Mesenchymal stem cell (in vitro differentiated cells and primary cell): ENCODE measurements around the gene CTDSP1.

Experiments used
- DNase-seq: peaks from one replicate; pipeline ENCODE4 v3.0.0-alpha.2; 2013
- H2AFZ ChIP-seq: one replicate; pipeline ENCODE4 v1.6.1; 2013; ENCODE audit warnings: low read depth, mild to moderate bottlenecking, control low read depth, inconsistent platforms, low read length, moderate library complexity
- H2AK5ac ChIP-seq: 2 replicates; pipeline ENCODE4 v1.6.1; 2013; ENCODE audit warnings: low read length, moderate library complexity, mild to moderate bottlenecking, inconsistent platforms; ENCODE audit not compliant: severe bottlenecking
- H2BK120ac ChIP-seq: one replicate; pipeline ENCODE4 v1.6.1; 2013; ENCODE audit warnings: low read depth, mild to moderate bottlenecking, inconsistent platforms, low read length, moderate library complexity
- H2BK12ac ChIP-seq, 2 experiments: one replicate each; pipeline ENCODE4 v1.6.1; 2013; ENCODE audit warnings: inconsistent platforms in 2 of 2, low read length in 2 of 2, mild to moderate bottlenecking in 2 of 2, moderate library complexity in 2 of 2, control low read depth in 1 of 2
- H2BK15ac ChIP-seq: one replicate; pipeline ENCODE4 v1.6.1; 2013; ENCODE audit warnings: mild to moderate bottlenecking, low read depth, inconsistent platforms; ENCODE audit not compliant: poor library complexity, severe bottlenecking
- H2BK5ac ChIP-seq: 2 replicates; pipeline ENCODE4 v1.6.1; 2013; ENCODE audit warnings: low read depth, mild to moderate bottlenecking, low read length, control low read depth, inconsistent platforms; ENCODE audit not compliant: poor library complexity, severe bottlenecking
- H3K14ac ChIP-seq, 2 experiments: one replicate each; pipeline ENCODE4 v1.6.1; 2013; ENCODE audit warnings: inconsistent platforms in 2 of 2, low read length in 2 of 2, control low read depth in 1 of 2, mild to moderate bottlenecking in 1 of 2, moderate library complexity in 1 of 2
- H3K18ac ChIP-seq, 2 experiments: one replicate each; pipeline ENCODE4 v1.6.1; 2013; ENCODE audit warnings: inconsistent platforms in 2 of 2, low read length in 2 of 2, control low read depth in 1 of 2, low read depth in 1 of 2, mild to moderate bottlenecking in 1 of 2
- H3K23ac ChIP-seq, 2 experiments: one replicate each; pipeline ENCODE4 v1.6.1; 2013; ENCODE audit warnings: inconsistent platforms in 2 of 2, low read length in 2 of 2, mild to moderate bottlenecking in 2 of 2, moderate library complexity in 2 of 2, control low read depth in 1 of 2
- H3K27ac ChIP-seq: 2 replicates; pipeline ENCODE4 v1.5.1; 2013; ENCODE audit warnings: mild to moderate bottlenecking, moderate library complexity, low read length, control low read depth, inconsistent platforms; ENCODE audit not compliant: poor library complexity, severe bottlenecking
- H3K27me3 ChIP-seq, 2 experiments: 2 replicates each; pipeline versions ENCODE4 v1.6.1 to v1.7.0; 2013; ENCODE audit warnings: low read length in 2 of 2, mild to moderate bottlenecking in 2 of 2, moderate library complexity in 2 of 2, control low read depth in 1 of 2, inconsistent platforms in 1 of 2; ENCODE audit not compliant: control insufficient read depth in 1 of 2, insufficient read depth in 1 of 2
- H3K36me3 ChIP-seq, 2 experiments: 2 replicates each; pipeline versions ENCODE4 v1.6.1 to v1.7.0; 2013; ENCODE audit warnings: low read length in 2 of 2, control low read depth in 1 of 2, inconsistent platforms in 1 of 2, low read depth in 1 of 2, mild to moderate bottlenecking in 1 of 2; ENCODE audit not compliant: insufficient read depth in 2 of 2, control insufficient read depth in 1 of 2
- H3K4ac ChIP-seq, 2 experiments: one replicate each; pipeline ENCODE4 v1.6.1; 2013; ENCODE audit warnings: inconsistent platforms in 2 of 2, low read length in 2 of 2, mild to moderate bottlenecking in 2 of 2, moderate library complexity in 2 of 2, control low read depth in 1 of 2, low read depth in 1 of 2
- H3K4me1 ChIP-seq: 2 replicates; pipeline ENCODE4 v1.6.1; 2013; ENCODE audit warnings: low read depth, low read length, control low read depth; ENCODE audit not compliant: control insufficient read depth, insufficient read depth
- H3K4me2 ChIP-seq: 2 replicates; pipeline ENCODE4 v1.6.1; 2013; ENCODE audit warnings: low read length, mild to moderate bottlenecking, inconsistent platforms; ENCODE audit not compliant: poor library complexity, severe bottlenecking
- H3K4me3 ChIP-seq, 2 experiments: 2 replicates each; pipeline versions ENCODE4 v1.5.1 to v1.7.0; 2013; ENCODE audit warnings: low read length in 2 of 2, mild to moderate bottlenecking in 2 of 2, control low read depth in 1 of 2, low read depth in 1 of 2; ENCODE audit not compliant: insufficient read depth in 1 of 2
- H3K79me1 ChIP-seq: replicated peaks from 2 replicates; pipeline ENCODE4 v1.6.1; 2013; ENCODE audit warnings: mild to moderate bottlenecking, control low read depth, low read length, inconsistent platforms; ENCODE audit not compliant: poor library complexity, severe bottlenecking
- H3K9ac ChIP-seq: 2 replicates; pipeline ENCODE4 v1.7.0; 2013; ENCODE audit warnings: mild to moderate bottlenecking, low read length, moderate library complexity
- H3K9me3 ChIP-seq: 2 replicates; pipeline ENCODE4 v1.7.0; 2013; ENCODE audit warnings: mild to moderate bottlenecking, low read length; ENCODE audit not compliant: control insufficient read depth
- H4K8ac ChIP-seq: one replicate; pipeline ENCODE4 v1.6.1; 2013; ENCODE audit warnings: inconsistent platforms, mild to moderate bottlenecking, low read length, moderate library complexity
- H4K91ac ChIP-seq: one replicate; pipeline ENCODE4 v1.6.1; 2013; ENCODE audit warnings: mild to moderate bottlenecking, low read length, inconsistent platforms
- WGBS: methylation state at CpG from one replicate; pipeline ENCODE4 v1.1.7; 2013; ENCODE audit warnings: mixed read lengths; 5-methylcytosine and 5-hydroxymethylcytosine counted together

The CTDSP1 gene

DNA sequence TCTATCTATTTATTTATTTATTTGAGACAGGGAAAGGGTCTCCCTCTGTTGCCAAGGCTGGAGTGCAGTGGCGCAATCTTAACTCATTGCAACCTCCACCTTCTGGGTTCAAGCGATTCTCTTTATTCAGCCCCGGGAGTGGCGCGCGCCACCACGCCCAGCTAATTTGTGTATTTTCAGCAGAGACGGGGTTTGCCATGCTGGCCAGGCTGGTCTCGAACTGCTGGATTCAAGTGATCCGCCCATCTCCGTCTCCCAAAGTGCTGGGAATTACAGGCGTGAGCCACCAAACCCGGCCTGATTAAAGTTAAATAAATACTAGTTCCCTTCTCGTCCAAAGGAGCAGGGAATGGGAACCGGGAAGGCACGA is 4.2 kb upstream of the CTDSP1 start:
- Histone ChIP-seq H3K27ac (peak overlapping the region; percentile 62), H3K4ac (no peak overlapping the region), H3K4me2 (peak overlapping the region; percentile 85), H2AK5ac (no peak overlapping the region), H3K4me1 (peaks cover 37% of the 10 kb centered on the region), H2BK120ac (peak overlapping the region; percentile 39), H3K23ac (peak overlapping the region in 1 of 2 experiments; percentile 89), H3K9me3 (no peaks in the 10 kb centered on the region), H2BK5ac (no peak overlapping the region), H2AFZ (peak overlapping the region; percentile 65), H3K27me3 (no peaks in the 10 kb centered on the region), H3K14ac (no peak overlapping the region), H3K79me1 (no peaks in the 10 kb centered on the region), H2BK12ac (peak overlapping the region in 1 of 2 experiments; percentile 69), H3K9ac (peak overlapping the region; percentile 93), H2BK15ac (no peak overlapping the region), H3K36me3 (no peaks in the 10 kb centered on the region), H4K8ac (peak overlapping the region; percentile 93), H3K4me3 (peak overlapping the region; percentile 25 to 84), H3K18ac (peak overlapping the region in 1 of 2 experiments; percentile 72), H4K91ac (no peak overlapping the region)
- DNase-seq = no peak
- 18% methylated on average over 16 of the region's 16 CpGs for WGBS

GRCh38 chr2:218395826-218396687 is 3.6 kb upstream of the CTDSP1 start:
- DNase-seq = peak; percentile 98
- H2BK15ac ChIP-seq = peak overlapping the region; percentile 99
- H3K27ac ChIP-seq = peak overlapping the region; percentile 98
- H2BK12ac ChIP-seq = peak overlapping the region; percentile 20 to 70
- peak overlapping the region in 1 of 2 experiments; percentile 78 for H3K14ac ChIP-seq
- H3K9me3 ChIP-seq = no peaks in the 10 kb centered on the region
- WGBS = under 1% methylated on average over 41 of the region's 57 CpGs
- H3K27me3 ChIP-seq = no peaks in the 10 kb centered on the region
- H4K8ac ChIP-seq = peak overlapping the region; percentile 93
- peak overlapping the region; percentile 69 to 84 for H3K4me3 ChIP-seq
- H2BK5ac ChIP-seq = peak overlapping the region; percentile 93
- H2AFZ ChIP-seq = peak overlapping the region; percentile 65
- peaks cover 39% of the 10 kb centered on the region for H3K4me1 ChIP-seq
- no peaks in the 10 kb centered on the region for H3K79me1 ChIP-seq
- peak overlapping the region; percentile 99 for H2BK120ac ChIP-seq
- no peaks in the 10 kb centered on the region for H3K36me3 ChIP-seq
- no peak overlapping the region for H2AK5ac ChIP-seq
- H3K4ac ChIP-seq = peak overlapping the region; percentile 90 to 93
- peak overlapping the region; percentile 85 for H3K4me2 ChIP-seq
- H4K91ac ChIP-seq = peak overlapping the region; percentile 85
- peak overlapping the region; percentile 92 to 97 for H3K18ac ChIP-seq
- peak overlapping the region; percentile 93 for H3K9ac ChIP-seq
- H3K23ac ChIP-seq = peak overlapping the region in 1 of 2 experiments; percentile 89

DNA sequence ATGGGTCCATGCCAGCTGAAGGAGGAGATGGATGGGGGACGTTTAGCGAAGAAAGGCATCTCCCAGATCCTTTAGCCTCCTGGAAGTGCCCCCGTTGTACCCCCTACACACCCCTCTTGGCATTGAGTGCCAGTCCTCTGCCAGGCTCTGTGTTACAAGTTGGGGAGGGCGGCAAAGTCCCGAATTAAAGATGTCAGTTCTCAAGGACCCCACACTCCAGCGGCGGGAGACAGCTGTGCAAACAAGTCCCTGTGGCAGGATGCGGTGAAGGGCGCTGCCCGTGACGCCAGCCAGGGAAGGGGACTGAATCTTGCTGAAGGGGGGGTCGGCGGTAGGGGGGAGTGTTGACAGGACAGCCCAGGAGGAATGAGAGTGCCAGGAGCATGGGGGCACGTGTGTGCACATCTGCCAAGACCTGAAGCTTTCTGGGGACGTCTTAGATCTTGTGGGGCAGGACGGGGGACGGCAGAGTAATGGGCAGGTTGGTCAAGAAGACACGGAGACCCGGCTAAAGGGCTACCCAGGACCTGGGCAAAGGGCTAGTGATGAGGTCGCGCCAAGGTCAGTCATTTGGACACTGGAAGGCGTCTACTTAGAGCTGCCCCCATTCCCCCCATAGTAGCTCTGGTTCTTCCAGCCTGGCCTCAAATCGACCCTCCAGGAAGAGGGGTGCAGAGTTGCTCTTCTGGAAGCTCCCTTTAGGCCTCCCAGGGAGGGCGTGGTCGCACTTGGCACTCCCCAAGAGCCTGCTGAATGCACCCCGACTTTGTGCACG is 2.8 kb upstream of the CTDSP1 start:
- Histone ChIP-seq H3K27me3 (no peaks in the 10 kb centered on the region), H3K9me3 (no peaks in the 10 kb centered on the region), H3K18ac (peak overlapping the region; percentile 92 to 97), H4K8ac (peak overlapping the region; percentile 89), H3K4ac (peak overlapping the region; percentile 90 to 93), H3K23ac (peak overlapping the region in 1 of 2 experiments; percentile 60), H3K4me1 (peaks cover 47% of the 10 kb centered on the region), H2BK15ac (peak overlapping the region; percentile 44), H2BK12ac (peak overlapping the region; percentile 20 to 95), H3K36me3 (peaks cover 0 to 6% of the 10 kb centered on the region in 2 experiments), H2AFZ (peak overlapping the region; percentile 63), H2BK5ac (peak overlapping the region; percentile 93), H3K9ac (peak overlapping the region; percentile 93), H3K4me3 (peak overlapping the region; percentile 69 to 84), H3K4me2 (peak overlapping the region; percentile 60), H3K14ac (peak overlapping the region in 1 of 2 experiments; percentile 57), H3K27ac (peak overlapping the region; percentile 98), H2AK5ac (peak overlapping the region; percentile 71), H2BK120ac (peak overlapping the region; percentile 99), H4K91ac (peak overlapping the region; percentile 85), H3K79me1 (no peaks in the 10 kb centered on the region)
- 1% methylated on average over 24 of the region's 27 CpGs for WGBS
- DNase-seq = peak; percentile 79
